HG02970 (cell line): ENCODE data around the gene TLE5.
A peak's percentile ranks its signal among the peaks of the same experiment; 100 is the strongest.
"Not testable (repeated sequence)": the region's sequence is repeated elsewhere in the genome, so short reads cannot be mapped to it uniquely, and the experiment has no call there.

Source experiments
- ATAC-seq: cut with Tn5 transposase; IDR thresholded peaks from one replicate; pipeline ENCODE4 v1.9.1; 2021; ENCODE audit warnings: mild to moderate bottlenecking, moderate library complexity, moderate number of reproducible peaks; ENCODE audit not compliant: unreplicated experiment, low FRiP score

The TLE5 gene

DNA sequence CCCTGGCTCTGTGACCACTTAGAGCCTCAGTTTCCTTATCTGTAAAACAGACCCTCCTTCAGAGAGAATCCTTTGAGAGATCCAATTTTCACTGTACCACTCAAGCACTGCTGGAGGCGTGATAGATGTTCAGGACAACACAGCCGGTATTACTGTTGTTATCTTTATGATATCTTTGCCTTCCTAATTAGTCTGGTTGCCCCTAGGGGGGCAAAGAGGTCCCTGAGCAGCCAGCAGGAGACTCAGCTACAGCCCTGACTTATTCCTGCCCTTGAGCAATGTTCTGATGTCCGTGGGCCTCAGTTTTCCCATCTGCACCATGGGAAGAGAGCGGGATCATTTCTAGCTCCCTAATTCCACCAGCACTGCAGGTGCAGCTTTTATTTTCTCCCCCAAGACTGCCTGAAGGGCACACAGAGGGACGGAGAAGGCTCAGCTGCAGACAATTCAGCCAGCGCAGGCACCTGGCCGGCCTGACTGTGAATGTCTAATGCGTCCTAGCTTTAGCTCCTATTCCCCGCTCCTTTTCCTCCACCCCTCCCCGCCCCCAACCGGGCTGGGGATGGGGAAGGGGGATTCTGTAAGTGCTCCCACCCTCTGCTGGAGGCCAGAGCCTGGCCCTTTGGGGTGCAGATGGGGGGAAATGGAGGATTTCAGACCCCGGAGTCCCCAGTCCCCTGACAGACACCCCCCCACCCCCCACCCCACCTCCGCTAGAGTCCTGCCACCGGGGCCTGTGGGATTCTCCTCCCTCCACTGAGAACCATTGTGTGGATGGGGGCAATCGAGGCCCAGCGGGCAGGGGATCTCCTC, 16.2 kb downstream of the TLE5 start:
- ATAC-seq, result no peak

DNA sequence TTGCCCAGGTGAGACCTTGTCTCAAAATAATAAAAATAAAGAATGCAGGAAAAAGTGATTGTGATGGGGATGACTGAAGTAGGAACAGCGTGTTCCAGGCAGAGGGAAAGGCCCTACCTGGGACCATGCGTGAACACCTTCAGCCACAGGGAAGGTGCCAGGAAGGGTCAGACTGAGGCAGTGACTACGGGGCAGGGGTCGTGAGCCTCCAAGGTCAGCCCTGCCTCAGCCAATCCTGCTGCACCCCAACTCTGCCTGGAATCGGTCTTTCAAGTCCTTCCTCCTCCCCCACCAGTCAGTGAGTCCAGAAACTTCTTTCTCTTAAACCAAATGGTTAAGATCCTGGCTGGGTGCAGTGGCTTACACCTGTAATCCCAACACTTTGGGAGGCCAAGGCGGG, 17.1 kb downstream of the TLE5 start:
- ATAC-seq, result no peak

DNA sequence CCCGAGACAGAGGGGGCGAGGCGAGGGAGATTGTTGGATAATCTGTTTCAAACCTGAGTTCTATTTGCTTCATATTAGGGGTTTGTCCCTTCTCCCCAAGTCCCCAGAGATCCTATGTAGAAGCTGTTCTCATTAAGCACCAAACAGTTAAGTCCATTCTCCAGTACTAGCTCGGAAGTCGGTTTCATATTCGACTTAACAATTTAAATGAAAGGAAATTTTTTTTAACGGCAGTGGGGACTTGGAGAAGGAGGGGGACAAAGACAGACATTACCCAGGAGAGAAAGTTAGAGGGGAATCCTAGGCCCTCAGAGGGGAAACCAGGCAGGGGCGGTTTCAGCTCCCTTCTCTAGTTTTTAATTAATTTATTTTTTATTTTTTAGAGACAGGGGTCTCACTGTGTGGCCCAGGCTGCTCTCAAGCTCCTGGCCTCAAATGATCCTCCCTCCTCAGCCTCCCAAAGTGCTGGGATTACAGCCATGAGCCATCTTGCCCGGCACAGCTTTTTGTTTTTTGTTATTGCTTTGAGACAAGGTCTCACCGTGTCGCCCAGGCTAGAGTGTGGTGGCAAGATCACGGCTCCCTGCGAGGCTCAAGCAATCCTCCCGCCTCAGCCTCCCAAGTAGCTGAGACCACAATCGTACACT, 19.6 kb downstream of the TLE5 start:
- ATAC-seq, result no peak

DNA sequence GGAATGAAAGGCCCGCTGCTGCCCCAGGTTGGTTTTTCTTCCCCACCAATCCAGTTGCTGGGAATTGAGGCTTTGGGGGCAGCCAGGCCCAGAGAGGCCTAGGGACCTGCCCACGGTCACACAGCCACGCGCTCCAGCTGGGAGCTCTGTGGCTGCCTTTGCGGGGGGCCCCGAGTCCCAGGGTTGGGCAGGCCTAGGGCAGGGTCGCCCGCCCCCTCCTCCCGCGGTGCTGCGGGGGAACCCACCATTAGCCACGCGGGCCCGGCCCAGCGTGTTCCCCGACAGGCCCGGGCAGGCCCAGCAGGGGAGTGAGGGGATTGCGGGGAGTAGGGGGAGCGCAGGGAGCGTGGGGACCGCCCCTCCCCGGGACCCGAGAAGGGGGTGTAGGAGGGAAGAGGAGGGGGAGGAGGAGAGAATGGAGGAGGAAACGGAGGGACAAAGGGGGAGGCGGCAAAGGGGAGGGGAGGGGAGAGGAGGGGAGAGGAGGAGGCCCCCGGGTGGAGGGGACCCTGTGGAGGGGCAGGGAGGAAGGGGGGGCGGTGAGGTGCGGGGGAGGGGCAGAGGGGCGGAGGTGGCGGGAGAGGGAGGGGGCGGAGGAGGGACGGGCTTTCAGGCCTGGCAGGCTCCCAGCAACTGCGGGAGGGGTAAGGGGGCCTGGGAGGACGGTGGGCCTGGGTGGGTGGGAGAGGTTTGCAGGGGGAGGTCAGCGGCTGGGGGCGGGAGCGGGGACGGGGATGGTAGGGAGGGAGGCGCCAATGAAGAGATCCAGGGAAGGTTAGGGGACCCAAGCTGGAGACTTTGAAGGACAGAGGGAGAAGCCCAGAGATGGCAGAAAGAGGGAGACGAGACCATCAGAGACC, 20.3 kb downstream of the TLE5 start:
- ATAC-seq, result no peak

- no peak for ATAC-seq
These were observed 21.0 kb downstream of the TLE5 start for GRCh38 chr19:3041327-3041726.

GRCh38 chr19:3039641-3040077, 22.6 kb downstream of the TLE5 start:
- ATAC-seq, result no peak

DNA sequence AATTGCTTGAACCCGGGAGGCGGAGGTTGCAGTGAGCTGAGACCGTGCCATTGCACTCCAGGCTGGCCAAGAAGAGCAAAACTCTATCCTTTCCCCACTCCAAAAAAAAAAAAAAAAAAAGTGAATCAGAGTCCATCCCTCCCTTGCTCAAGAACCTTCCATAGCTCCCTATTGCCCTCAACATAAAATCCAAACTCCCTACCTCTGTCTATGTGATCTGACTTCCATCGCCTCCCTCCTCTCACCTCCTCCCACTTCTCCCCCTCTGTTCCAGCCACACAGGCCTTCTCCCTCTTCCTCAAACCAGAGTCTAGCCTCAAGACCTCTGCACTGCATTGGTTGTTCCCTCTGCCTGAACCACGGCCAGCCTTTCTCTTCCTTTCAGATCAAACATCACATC, 23.2 kb downstream of the TLE5 start:
- ATAC-seq, result no peak

DNA sequence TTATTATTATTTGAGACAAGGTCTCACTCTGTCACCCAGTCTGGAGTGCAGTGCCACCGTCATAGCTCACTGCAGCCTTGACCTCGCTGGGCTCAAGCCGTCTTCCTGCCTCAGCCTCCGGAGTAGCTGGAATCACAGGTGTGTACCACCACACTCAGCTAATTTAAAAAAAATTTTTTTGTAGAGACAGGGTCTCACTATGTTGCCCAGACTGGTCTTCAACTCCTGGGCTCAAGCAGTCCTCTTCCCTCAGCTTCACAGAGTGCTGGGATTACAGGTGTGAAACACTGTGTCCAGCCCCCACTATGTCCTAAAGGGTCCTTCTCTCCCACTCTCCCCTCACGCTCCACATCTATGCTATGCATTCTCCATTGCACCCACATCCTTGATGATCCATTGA, 24.1 kb downstream of the TLE5 start:
- no peak for ATAC-seq

DNA sequence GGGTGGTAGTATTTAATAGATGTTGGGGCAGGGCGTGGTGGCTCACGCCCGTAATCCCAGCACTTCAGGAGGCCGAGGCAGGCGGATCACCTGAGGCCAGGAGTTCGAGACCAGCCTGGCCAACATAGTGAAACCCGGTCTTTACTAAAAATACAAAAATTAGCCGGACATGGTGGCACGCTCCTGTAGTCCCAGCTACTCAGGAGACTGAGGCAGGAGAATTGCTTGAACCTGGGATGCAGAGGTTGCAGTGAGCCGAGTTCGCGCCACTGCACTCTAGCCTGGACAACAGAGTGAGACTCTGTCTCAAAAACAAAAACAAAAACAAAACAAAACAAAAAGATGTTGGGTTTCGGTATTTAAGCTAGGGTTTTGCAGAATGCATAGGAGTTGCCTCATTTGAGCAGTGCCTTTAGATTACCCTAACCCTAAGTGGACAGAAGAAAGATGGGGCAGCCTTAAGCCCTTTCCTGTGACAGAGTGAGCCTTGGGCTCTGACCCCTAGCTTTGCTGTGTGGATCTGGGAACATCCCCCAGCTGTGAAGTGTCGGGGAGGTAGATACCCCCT, 25.2 kb downstream of the TLE5 start:
- not testable (repeated sequence) for ATAC-seq

- peak; percentile 48 for ATAC-seq
These were observed 25.9 kb downstream of the TLE5 start for GRCh38 chr19:3036119-3036976.

DNA sequence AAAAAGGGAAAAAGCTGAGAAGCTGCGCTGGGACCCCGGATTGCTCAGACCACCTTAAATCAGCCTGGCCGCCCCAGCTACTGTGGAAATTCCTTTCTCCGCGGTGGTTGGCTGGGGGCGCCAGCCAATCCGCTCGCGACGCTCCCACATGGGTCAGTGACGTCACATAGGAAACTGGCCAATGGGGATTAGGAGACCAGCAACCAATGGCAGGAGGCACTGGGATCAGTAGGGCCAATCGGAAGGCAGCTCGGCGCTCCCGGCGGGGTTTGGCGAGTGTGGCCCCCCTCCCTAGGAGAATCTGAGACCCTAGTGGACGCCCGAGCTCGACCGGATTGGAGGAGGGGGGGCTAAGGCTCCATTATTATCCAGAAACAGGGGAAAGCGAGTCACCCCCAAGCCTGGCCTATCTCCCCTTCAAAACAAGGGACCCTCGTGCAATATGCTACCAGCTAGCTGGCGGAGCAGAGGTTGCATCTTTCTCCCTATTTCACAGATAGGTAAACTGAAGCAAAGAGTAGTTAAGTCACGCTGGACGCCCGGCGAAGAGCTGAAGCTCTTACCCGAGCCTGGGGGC, 26.7 kb downstream of the TLE5 start:
- peak; percentile 88 for ATAC-seq

DNA sequence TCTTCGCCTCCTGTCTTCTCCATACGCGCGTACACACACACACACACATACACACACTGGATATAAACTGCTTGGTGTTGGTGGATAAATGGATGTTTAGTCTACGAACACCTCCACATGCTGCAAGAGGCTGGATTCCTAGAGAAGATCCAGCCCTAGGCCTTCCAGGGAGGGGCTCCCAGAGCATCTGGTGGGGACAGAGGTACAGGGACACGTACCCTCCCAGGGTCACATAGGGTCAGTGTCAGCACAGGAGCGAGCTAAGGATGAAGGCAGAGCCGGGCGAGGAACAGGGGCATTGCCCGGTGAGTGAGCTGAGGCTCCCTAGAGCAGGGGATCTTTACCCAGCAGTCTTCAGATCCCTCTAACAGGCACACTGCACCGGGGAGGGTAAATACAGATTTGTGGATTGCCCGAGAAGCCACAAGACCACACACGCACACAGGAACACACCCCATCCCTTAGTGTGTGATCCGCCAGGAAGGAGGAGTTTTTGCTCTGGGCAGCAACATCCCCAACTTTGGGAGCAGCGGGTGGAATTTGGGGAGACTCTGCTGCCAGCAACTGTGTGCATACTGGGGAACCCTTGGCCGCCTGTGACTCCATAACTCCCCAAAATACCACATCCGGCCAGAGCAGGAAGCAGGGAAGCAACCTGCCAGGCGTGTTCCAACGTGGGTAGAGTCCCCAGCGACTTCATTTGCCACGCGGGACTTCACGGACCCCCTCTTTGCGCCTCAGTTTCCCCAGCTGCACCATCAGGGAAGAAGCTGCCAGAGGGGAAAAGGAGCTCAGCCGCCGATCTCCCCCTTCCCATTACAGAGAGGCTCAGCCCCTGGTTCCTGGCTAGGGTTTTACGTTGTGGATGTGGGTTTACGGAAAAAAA, 27.4 kb downstream of the TLE5 start:
- ATAC-seq, result no peak

DNA sequence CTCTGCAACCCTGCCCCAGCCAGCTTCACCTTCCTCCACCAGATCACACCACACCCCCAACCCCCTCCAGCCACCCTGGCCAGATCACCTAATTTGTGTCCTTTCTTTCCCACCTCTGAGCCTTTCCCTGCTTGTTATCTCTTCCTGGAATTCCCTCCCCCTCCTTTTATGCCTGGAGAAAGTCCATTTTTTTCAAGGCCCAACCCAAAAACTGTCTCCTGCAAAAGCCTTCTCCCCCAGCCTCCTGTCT, 28.0 kb downstream of the TLE5 start:
- no peak for ATAC-seq

DNA sequence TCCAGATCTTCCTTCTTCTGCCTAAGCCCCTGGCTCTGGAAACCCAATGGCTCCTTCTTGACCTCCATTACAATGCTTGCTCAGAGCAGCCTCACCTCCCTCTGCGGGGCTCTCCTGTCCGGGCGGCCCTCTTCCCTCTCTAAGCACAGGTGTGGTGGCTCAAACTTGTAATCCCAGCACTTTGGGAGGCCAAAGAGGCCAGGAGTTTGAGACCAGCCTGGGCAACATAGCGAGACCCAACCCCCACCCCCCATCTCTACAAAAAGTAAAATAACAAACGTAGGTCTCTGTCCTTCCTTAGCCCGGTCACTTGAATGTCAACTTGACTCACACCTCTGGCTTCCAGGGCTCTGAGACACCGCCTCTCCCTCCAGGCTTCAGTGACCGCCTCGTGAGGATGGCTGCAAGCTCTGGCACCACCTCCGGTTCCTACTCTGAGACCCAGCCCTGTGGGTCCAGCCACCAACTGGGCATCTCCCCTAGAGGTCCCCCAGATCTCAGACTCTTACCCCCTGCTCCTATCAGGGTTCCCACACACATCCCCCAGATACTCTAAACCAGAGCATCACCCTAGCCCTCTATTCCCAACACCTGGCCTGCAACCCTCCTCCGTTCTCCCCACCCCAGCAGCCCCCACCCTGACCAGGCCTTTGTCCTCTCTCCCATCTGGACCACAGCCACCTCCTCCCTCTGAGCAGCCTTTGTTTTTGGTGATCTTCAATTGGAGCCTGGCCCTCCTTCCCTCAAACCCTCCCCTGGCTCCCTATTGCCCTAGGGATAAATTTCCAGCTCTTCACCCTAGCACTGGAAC, 28.5 kb downstream of the TLE5 start:
- no peak for ATAC-seq

GRCh38 chr19:3031607-3031867, 30.8 kb downstream of the TLE5 start:
- ATAC-seq, result no peak

DNA sequence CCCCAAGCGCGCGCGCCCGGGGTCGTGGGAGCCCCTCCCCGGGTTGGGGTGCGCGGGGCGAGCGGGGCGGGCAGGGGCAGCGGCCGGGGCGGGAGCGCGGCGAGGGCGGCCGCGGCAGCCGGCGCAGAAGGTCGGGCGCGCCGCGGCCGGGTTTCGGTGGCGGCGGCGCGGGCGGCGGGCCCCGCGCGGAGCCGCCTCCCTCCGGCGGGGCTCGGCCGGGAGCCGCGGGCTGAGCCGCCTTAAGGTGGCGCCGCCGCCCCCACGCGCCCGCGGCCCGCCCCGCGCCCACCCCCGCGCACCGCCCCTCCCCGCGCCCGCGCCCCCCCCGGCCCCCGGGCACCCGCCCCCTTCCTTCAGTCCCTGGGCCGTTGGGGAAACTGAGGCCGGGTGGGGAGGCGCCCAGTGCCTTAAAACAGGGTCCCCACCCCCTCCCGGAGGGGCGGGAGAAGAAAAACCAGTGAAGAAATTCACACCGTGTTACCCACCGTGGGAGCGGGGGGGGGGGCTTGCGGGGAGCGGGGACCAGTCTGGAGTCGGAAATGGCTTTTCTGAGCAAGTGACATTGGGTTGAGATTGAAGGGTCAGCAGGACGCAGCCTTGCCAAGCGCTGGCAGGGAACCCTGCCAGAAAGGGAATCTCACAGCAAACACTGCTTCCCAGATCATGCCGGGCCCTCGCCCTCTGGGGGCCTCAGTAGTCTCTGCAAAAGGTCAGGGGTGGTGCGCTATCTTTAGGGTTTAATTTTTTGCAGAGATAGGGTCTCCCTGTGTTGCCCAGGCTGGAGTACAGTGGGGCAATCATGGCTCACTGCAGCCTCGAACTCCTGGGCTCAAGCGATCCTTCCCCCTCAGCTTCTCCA, 33.0 kb downstream of the TLE5 start, which contains the start of gene TLE2:
Gene TLE2 (minus strand): TSS at position 216 of the 859 bp plus-strand sequence. CDS start 376 bp downstream, outside the sequence.
- no peak for ATAC-seq
